Skin epidermis (tissue), 12 donors: ENCODE data around the gene DNAH10.

Source experiments
- H3K27ac ChIP-seq, 21 experiments: fragments of 200-600 bp; sonication (generic) in 11 of 21; one replicate each; pipeline ENCODE4 v1.5.0; 2020; ENCODE audit warnings: mild to moderate bottlenecking in 3 of 21, inconsistent platforms in 2 of 21, moderate library complexity in 2 of 21
- H3K4me3 ChIP-seq, 7 experiments: fragments of 200-600 bp; sonication (generic) in 2 of 7; one replicate each; pipeline ENCODE4 v1.5.0; 2020; ENCODE audit warnings: inconsistent platforms in 2 of 7, mild to moderate bottlenecking in 2 of 7, moderate library complexity in 1 of 7

Gene DNAH10

DNA sequence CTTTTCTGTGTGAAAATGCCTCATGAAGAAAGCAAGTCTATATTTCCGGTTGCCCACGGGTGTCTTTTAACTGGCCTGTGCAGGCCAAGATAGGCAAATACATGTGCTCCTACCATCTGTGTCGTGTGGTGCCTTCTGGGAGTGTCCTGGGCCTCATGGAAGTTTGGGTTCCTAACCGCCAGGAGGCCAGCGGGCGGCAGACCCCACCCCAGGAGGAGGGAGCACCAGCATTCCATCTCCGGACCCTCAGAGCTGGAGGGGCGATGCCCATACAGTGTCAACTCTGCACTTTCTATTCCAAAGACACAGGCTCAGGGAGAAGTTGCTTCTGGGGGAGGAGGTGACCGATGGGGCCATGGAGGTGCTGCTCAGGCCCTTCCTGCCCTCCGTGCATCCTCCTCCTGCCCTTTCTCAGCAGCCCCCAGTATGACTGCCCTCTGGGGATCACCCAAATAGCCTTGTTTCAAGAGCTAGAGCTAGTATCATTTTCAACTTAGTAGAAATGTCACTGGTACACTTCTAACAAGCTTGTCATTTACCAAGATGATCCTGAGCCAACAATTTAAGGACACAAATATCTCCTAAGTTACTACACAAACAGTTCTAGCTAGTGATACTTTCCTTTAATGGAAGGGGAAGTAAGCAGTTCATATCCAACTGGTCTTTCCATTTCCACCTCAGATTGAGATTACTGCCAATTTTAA is 192.7 kb downstream of the DNAH10 start:
- Histone ChIP-seq H3K4me3 (no peak overlapping the region), H3K27ac (no peak overlapping the region)

GRCh38 chr12:123956249-123956648 is 194.1 kb downstream of the DNAH10 start:
- no peak overlapping the region for H3K4me3 ChIP-seq
- no peak overlapping the region for H3K27ac ChIP-seq

- Histone ChIP-seq H3K4me3 (no peak overlapping the region), H3K27ac (no peak overlapping the region)
Observed at GRCh38 chr12:123957196-123957595, 195.1 kb downstream of the DNAH10 start.

- Histone ChIP-seq H3K4me3 (no peak overlapping the region), H3K27ac (no peak overlapping the region)
Observed at GRCh38 chr12:123958462-123958861, 196.4 kb downstream of the DNAH10 start.

DNA sequence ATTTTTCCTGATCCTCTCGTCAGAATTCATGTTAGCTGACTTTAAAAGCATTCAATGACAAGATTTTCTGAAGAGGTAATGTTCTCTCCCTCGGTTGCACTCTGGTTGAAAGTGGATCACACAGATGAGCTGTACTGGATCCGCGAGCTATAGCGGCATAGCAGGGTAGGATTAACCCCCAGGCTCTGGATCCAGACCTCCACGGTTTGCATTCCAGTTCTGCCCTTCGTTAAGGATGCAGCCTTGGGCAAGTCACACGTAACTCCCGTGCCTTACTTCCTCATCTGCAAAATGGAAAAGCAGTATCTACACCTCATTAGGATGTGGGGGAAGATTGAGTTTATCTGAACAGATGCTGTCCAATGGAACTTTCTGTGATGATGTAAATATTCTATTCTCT is 196.8 kb downstream of the DNAH10 start:
- Histone ChIP-seq H3K4me3 (no peak overlapping the region), H3K27ac (no peak overlapping the region)

DNA sequence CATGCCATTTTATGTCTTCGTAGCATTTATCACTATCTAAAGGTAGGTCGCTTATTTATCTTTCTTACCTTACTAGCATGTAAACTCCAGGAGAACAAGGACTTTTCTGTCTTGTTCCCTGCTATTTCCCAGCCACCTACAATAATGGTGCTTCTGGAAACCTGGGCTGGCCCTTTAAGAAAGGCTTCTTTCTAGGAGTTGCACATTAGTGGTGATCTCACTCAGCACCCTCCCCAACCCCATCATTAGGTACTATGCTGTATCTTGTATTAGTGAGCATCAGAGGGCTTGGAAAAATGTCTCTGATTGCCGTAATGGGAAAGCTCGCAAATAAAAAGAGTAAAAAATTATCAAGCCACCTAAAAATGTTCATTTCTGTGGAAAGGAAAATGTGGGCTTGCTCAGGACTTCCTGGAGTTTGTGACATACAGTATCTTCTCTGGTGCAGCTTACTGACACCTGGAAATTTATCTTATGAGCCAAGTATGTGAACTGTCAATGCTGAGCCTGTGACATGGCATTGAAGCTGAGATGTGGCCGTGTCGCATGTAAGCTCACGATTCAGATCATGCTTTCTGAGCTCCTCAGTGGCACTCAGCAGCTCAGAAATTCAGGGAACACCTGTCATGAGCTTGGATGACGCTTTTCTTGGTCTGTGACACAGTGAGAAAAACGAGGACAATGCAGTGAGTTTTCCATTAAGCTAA is 198.1 kb downstream of the DNAH10 start:
- no peak overlapping the region for H3K4me3 ChIP-seq
- no peak overlapping the region for H3K27ac ChIP-seq

GRCh38 chr12:123960856-123961255 is 198.8 kb downstream of the DNAH10 start:
- H3K27ac ChIP-seq = no peak overlapping the region
- no peak overlapping the region for H3K4me3 ChIP-seq

DNA sequence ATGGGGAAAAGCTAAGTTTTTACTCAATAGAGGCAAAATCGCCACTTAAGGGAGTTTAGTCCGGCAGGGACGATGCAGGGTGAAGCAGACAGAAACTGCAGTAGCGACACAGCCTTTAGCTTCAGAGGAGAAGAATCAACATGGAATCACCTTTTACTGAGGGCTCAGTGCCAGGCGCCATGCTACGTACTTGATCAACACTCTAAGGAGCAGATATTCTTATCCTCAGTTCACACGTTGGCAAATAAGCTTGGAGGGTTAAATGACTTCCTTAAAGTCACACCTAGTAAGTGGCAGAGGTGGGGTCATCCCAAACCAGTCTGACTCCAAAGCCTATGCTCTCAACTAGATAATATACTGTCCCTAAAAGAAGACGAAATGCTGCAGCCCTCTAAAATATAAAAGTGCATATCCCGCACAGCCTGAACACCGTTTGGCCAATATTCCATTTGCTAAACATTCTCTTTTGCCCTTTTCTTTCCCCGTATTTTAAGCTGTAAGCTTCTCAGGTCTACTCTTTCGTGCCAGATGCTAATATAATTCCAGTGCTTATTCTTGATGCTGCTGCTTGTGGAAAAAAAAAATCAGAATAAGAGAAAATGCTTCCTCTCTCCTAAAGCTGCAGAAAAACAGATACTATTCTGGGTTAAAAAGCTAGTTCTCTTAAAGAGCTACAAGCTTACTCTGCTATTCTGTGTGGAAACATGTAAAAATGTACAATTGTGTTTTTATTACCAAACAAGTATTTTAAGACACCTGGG is 199.7 kb downstream of the DNAH10 start:
- Histone ChIP-seq H3K27ac (no peak overlapping the region), H3K4me3 (no peak overlapping the region)

DNA sequence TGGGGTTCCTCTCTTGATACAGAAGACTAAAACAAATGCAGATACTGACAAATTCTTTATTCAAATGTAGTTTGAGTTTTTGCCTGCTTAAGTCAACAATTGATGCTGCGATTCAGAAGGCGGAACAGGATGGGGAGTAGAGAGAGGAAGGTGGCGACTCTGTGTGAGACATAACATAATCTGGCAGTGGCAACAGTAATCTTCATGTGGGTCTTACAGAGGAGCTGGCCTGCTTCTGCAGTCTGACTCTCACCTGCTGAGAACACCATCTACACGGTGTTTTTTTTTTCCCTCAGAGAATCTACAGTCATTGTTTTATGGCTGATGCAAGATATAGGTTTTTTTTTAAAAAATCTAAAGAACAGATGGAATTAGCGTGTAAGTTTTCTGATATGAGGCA is 200.4 kb downstream of the DNAH10 start:
- no peak overlapping the region for H3K27ac ChIP-seq

DNA sequence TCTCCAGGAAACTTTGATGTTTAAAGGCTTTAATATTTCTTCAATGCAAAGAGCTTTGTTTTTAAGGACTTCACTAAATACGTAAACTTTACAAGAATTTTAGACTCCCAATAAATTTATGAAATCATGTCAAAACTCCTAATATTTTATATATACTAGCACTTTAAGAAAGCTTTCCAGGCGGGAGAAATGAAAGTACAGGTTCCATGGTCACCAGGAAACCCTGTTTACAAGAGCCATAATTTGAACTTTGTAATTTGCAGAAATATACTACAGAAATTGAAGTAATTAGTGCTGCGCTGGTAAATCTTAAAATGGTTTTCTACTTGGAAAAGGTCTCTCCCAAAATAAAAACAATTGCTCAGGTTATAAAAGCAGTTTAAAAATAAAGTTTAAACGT is 201.7 kb downstream of the DNAH10 start:
- no peak overlapping the region for H3K27ac ChIP-seq
- no peak overlapping the region for H3K4me3 ChIP-seq

More for the DNA sequence above, 200.4 kb downstream of the DNAH10 start:
- no peak overlapping the region for H3K4me3 ChIP-seq

- no peak overlapping the region for H3K27ac ChIP-seq
- no peak overlapping the region for H3K4me3 ChIP-seq
Observed at GRCh38 chr12:123965382-123965781, 203.3 kb downstream of the DNAH10 start.

DNA sequence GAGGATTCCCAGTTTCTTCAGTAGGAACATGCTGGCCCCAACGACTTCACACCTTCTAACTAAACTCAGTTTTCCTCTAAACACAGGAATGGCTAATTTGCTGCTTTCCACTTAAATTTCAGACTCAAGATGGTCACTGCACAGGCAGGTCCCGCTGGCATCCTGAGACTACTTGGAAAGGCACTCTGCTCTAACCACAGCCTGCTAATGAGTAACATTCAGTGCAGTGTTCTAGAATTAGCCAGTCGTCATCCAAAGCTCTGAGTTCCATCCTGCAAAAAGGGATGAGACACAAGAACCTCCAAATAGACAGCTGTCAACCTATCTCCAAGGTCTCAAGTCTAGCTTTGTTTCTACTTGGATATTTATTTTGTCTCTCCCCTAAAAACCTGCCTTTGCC is 204.5 kb downstream of the DNAH10 start:
- Histone ChIP-seq H3K27ac (no peak overlapping the region), H3K4me3 (no peak overlapping the region)

GRCh38 chr12:123967121-123967586 is 205.1 kb downstream of the DNAH10 start:
- Histone ChIP-seq H3K4me3 (no peak overlapping the region), H3K27ac (peak overlapping the region in 1 of 21 experiments; percentile 2)

DNA sequence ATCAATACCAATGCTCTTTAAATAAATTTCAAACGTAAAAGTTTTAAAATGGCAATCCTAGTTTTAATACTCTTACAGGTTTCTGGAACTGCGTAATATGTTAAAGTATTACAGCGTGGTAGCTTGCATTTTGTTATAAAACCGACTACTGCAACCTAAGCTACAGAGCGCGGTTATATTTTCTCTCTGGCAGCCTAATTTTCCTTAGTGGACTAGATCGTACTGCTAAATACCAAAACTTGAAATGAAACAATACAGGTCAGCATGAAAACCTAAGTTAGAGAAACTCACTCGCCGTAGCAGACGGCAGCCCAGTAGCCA is 209.3 kb downstream of the DNAH10 start:
- H3K4me3 ChIP-seq = peak overlapping the region; percentile 75 to 98 (median 93)
- H3K27ac ChIP-seq = peak overlapping the region in 16 of 21 experiments; percentile 82 to 97 (median 89)

GRCh38 chr12:123971770-123972456 is 209.8 kb downstream of the DNAH10 start:
- H3K4me3 ChIP-seq = peak overlapping the region; percentile 75 to 98 (median 93)
- peak overlapping the region; percentile 50 to 97 (median 88) for H3K27ac ChIP-seq

- Histone ChIP-seq H3K4me3 (peak within 1 kb of the TSS; percentile 75 to 98 (median 93)), H3K27ac (peak within 1 kb of the TSS; percentile 50 to 97 (median 88))
Observed at GRCh38 chr12:123972457-123973401, 210.6 kb downstream of the DNAH10 start, which contains the start of the genes CCDC92 and ZNF664. Gene CCDC92 (minus strand): TSS chr12:123972831. CDS start chr12:123944305, 28,526 bp downstream. Gene ZNF664 (plus strand): TSS chr12:123973215. CDS start chr12:124012145, 38,930 bp downstream.

GRCh38 chr12:123973552-123974341 is 211.6 kb downstream of the DNAH10 start:
- H3K27ac ChIP-seq = peak overlapping the region in 20 of 21 experiments; percentile 26 to 97 (median 82)
- H3K4me3 ChIP-seq = peak overlapping the region; percentile 75 to 98 (median 93)
